ENCODE results near the gene ZNF117. TPM values are rescaled to one million over a fixed set of nuclear protein-coding genes. Genes with fewer than 3 reads are reported as not detected.
"Not testable (repeated sequence)": the region's sequence is repeated elsewhere in the genome, so short reads cannot be mapped to it uniquely, and the experiment has no call there.

The ZNF117 gene
- total and polyA plus RNA-seq, 2 donors (not counting 1 experiment from before 2014, with no cell fraction given) = 5.2 to 9.2 TPM

DNA sequence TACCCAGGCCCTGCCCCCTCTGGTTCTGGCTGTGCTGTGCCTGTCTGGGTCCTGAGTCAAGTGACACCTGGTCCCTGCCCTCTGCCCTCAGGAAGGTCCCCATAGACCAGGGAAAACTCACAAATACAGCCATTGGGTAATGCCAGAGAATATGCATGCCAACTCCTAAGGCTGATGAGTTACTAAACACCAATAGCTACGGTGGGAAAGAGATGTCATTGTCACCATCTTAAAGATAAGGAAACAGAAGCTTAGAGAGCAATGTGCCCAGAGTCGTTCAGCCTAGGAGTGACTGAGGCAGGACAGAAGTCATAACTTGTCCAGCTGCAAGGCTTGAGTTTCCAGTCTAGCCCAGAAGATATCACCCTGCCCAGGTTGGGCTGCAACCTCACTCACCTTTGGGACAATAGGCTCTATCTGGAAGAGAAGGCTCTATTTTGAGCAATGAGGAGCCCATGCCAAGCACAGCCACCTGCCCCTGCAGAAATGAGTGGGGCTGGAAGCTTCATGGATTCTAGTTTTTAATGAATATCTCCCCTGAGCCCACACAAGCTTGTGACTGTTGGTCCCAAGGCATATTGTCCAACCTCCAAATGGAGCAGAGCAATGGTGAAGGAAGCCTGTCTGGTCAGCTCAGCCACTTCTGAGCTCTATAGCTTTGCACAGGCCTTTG lies 45.2 kb downstream of the ZNF117 start:
- H3K27me3 ChIP-seq (replicated peaks in 1 of 4; ENCODE audit: control extremely low read depth in 1 of 4, control insufficient read depth in 3 of 4, insufficient read depth in 4 of 4, low read length in 3 of 4) = peaks cover 0 to 44% (median 28%) of the 10 kb centered on the region in 4 experiments
- peaks cover 40% of the 10 kb centered on the region for H3K27me3 Mint-ChIP-seq
- CTCF ChIA-PET = interaction anchor here (1.3 kb wide), 1 partner anchor 363 kb away, joined by 3 read pairs; no protein-coding TSS in a partner anchor

DNA sequence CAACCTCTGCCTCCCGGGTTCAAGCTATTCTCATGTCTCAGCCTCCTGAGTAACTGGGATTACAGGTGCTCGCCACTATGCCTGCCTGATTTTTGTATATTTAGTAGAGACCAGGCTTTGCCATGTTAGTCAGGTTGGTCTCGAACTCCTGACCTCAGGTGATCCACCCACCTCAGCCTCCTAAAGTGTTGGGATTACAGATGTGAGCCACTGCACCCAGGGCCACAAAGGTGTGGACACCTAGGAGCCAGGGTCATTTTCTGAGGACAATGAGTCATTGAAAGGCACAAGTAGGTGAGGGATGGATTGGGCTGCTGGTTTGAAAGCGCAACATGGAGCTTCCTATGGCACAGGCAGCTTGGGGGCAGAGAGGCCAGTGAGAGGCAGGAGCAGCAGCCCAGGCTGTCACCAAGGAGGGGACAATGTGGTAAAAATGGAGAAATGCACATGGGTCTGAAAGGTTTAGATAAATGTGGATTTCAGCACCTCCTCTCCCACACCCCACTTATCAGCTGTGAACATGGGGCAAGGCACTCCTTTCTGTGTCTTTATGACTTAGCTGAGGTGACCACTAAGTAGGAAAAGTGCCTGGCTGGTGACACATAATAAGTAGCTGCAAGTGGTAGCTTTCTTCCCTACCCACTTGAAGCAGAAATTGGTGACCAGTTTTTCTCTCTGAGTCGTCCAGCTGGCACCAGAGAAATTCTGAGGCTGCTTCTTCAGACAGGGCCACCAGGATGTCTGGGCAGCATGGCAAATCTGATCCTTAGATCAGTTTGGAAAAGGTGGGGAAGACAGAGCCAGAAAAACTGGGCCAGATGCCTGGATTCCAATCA lies 46.0 kb downstream of the ZNF117 start:
- H3K4me3 ChIP-seq (ENCODE audit: control extremely low read depth in 1 of 5, extremely low read depth in 1 of 5, insufficient read depth in 1 of 5, low read depth in 2 of 5, low read length in 4 of 5); ATAC-seq (ENCODE audit: low read depth); DNase-seq; POLR2A ChIA-PET; H2AFZ ChIP-seq (ENCODE audit: insufficient read depth, low read depth, low read length, poor library complexity, severe bottlenecking); H4K20me1 ChIP-seq (ENCODE audit: control insufficient read depth, insufficient read depth, low read length, poor library complexity, severe bottlenecking); H3K27ac ChIP-seq (ENCODE audit: low read length in 2 of 2); H3K79me2 ChIP-seq (ENCODE audit: control insufficient read depth, insufficient read depth, low read length); H3K4me2 ChIP-seq (replicated peaks; ENCODE audit: low read depth, low read length, poor library complexity, severe bottlenecking); H3K9me3 Mint-ChIP-seq (ENCODE audit: insufficient read depth); H3K9ac ChIP-seq (ENCODE audit: low read length); H3K36me3 ChIP-seq (replicated peaks in 1 of 2; ENCODE audit: control extremely low read depth in 1 of 2, control insufficient read depth in 1 of 2, extremely low read depth in 1 of 2, insufficient read depth in 2 of 2, low read length in 1 of 2); intact Hi-C loops (cut with micrococcal nuclease); H3K4me3 Mint-ChIP-seq; H3K27ac Mint-ChIP-seq; H3K4me1 Mint-ChIP-seq: not testable (repeated sequence)
- CTCF ChIA-PET = interaction anchor here (1.3 kb wide), 1 partner anchor 364 kb away, joined by 3 read pairs; no protein-coding TSS in a partner anchor
- H3K27me3 ChIP-seq (replicated peaks in 1 of 4; ENCODE audit: control extremely low read depth in 1 of 4, control insufficient read depth in 3 of 4, insufficient read depth in 4 of 4, low read length in 3 of 4) = peaks cover 0 to 40% (median 28%) of the 10 kb centered on the region in 4 experiments
- peaks cover 9 to 12% of the 10 kb centered on the region in 2 donors for H3K4me1 ChIP-seq (ENCODE audit: control insufficient read depth in 2 of 2, insufficient read depth in 2 of 2, low read length in 2 of 2)
- WGBS (ENCODE audit: insufficient coverage) = 100% methylated on average over 3 of the region's 5 CpGs
- peaks cover 36% of the 10 kb centered on the region for H3K27me3 Mint-ChIP-seq
- peaks cover 0 to 28% (median 0%) of the 10 kb centered on the region in 3 donors for H3K9me3 ChIP-seq (ENCODE audit: control extremely low read depth in 1 of 3, control insufficient read depth in 2 of 3, insufficient read depth in 1 of 3, low read length in 2 of 3)

More for the DNA sequence above, 45.2 kb downstream of the ZNF117 start:
- intact Hi-C loops (cut with micrococcal nuclease) = no loop called here
- no peak overlapping the region for H3K4me3 ChIP-seq (ENCODE audit: control extremely low read depth in 1 of 5, extremely low read depth in 1 of 5, insufficient read depth in 1 of 5, low read depth in 2 of 5, low read length in 4 of 5)
- no peak for ATAC-seq (ENCODE audit: low read depth)
- no peak overlapping the region for H3K9ac ChIP-seq (ENCODE audit: low read length)
- no peaks in the 10 kb centered on the region for H3K36me3 ChIP-seq (replicated peaks in 1 of 2; ENCODE audit: control extremely low read depth in 1 of 2, control insufficient read depth in 1 of 2, extremely low read depth in 1 of 2, insufficient read depth in 2 of 2, low read length in 1 of 2)
- H3K9me3 ChIP-seq (ENCODE audit: control extremely low read depth in 1 of 3, control insufficient read depth in 2 of 3, insufficient read depth in 1 of 3, low read length in 2 of 3) = peaks cover 0 to 26% (median 0%) of the 10 kb centered on the region in 3 donors
- Mint-ChIP-seq H3K27ac (no peak overlapping the region), H3K4me1 (peaks cover 4% of the 10 kb centered on the region), H3K9me3 (ENCODE audit: insufficient read depth) (no peaks in the 10 kb centered on the region), H3K4me3 (no peak overlapping the region)
- H3K27ac ChIP-seq (ENCODE audit: low read length in 2 of 2) = no peak overlapping the region
- no peak for DNase-seq
- TF ChIP-seq, protein P1, sequence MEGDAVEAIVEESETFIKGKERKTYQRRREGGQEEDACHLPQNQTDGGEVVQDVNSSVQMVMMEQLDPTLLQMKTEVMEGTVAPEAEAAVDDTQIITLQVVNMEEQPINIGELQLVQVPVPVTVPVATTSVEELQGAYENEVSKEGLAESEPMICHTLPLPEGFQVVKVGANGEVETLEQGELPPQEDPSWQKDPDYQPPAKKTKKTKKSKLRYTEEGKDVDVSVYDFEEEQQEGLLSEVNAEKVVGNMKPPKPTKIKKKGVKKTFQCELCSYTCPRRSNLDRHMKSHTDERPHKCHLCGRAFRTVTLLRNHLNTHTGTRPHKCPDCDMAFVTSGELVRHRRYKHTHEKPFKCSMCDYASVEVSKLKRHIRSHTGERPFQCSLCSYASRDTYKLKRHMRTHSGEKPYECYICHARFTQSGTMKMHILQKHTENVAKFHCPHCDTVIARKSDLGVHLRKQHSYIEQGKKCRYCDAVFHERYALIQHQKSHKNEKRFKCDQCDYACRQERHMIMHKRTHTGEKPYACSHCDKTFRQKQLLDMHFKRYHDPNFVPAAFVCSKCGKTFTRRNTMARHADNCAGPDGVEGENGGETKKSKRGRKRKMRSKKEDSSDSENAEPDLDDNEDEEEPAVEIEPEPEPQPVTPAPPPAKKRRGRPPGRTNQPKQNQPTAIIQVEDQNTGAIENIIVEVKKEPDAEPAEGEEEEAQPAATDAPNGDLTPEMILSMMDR (IDR thresholded peaks at IDR 0.05) = no peak
- TF ChIP-seq EZH2 (IDR thresholded peaks at IDR 0.05; ENCODE audit: borderline replicate concordance, insufficient read depth, low read depth, low read length, poor library complexity, severe bottlenecking) = no peak
- WGBS (ENCODE audit: insufficient coverage) = 61% methylated on average over 2 of the region's 2 CpGs
- no peak overlapping the region for H2AFZ ChIP-seq (ENCODE audit: insufficient read depth, low read depth, low read length, poor library complexity, severe bottlenecking)
- POLR2A ChIA-PET = no interaction called here
- peaks cover 9 to 12% of the 10 kb centered on the region in 2 donors for H3K4me1 ChIP-seq (ENCODE audit: control insufficient read depth in 2 of 2, insufficient read depth in 2 of 2, low read length in 2 of 2)
- no peaks in the 10 kb centered on the region for H4K20me1 ChIP-seq (ENCODE audit: control insufficient read depth, insufficient read depth, low read length, poor library complexity, severe bottlenecking)
- no peak overlapping the region for H3K4me2 ChIP-seq (replicated peaks; ENCODE audit: low read depth, low read length, poor library complexity, severe bottlenecking)
- H3K79me2 ChIP-seq (ENCODE audit: control insufficient read depth, insufficient read depth, low read length) = no peaks in the 10 kb centered on the region

DNA sequence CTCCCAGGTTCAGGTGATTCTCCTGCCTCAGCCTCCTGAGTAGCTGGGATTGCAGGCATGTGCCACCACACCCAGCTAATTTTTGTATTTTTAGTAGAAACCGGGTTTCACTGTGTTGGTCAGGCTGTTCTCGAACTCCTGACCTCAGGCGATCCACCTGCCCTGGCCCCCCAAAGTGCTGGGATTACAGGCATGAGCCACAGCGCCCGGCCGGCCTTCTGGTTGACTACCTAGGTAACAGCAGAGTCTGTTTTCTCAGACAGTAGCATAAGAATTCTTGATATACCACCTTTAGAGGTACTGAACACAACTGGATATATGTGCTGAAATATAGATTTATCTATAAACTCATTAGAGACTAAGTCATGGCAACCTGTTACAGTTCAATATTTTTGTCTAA lies 50.8 kb downstream of the ZNF117 start:
- intact Hi-C loops (cut with micrococcal nuclease); H3K27ac Mint-ChIP-seq; DNase-seq; H3K4me1 ChIP-seq (ENCODE audit: control insufficient read depth in 2 of 2, insufficient read depth in 2 of 2, low read length in 2 of 2); H3K36me3 ChIP-seq (replicated peaks in 1 of 2; ENCODE audit: control extremely low read depth in 1 of 2, control insufficient read depth in 1 of 2, extremely low read depth in 1 of 2, insufficient read depth in 2 of 2, low read length in 1 of 2); H3K9ac ChIP-seq (ENCODE audit: low read length); POLR2A ChIA-PET; H3K79me2 ChIP-seq (ENCODE audit: control insufficient read depth, insufficient read depth, low read length); H3K4me3 Mint-ChIP-seq; H3K4me3 ChIP-seq (ENCODE audit: control extremely low read depth in 1 of 5, extremely low read depth in 1 of 5, insufficient read depth in 1 of 5, low read depth in 2 of 5, low read length in 4 of 5); H3K27me3 Mint-ChIP-seq; H3K27me3 ChIP-seq (replicated peaks in 1 of 4; ENCODE audit: control extremely low read depth in 1 of 4, control insufficient read depth in 3 of 4, insufficient read depth in 4 of 4, low read length in 3 of 4); H2AFZ ChIP-seq (ENCODE audit: insufficient read depth, low read depth, low read length, poor library complexity, severe bottlenecking); H4K20me1 ChIP-seq (ENCODE audit: control insufficient read depth, insufficient read depth, low read length, poor library complexity, severe bottlenecking); H3K4me1 Mint-ChIP-seq; ATAC-seq (ENCODE audit: low read depth); H3K9me3 Mint-ChIP-seq (ENCODE audit: insufficient read depth); H3K27ac ChIP-seq (ENCODE audit: low read length in 2 of 2); H3K4me2 ChIP-seq (replicated peaks; ENCODE audit: low read depth, low read length, poor library complexity, severe bottlenecking): not testable (repeated sequence)
- WGBS (ENCODE audit: insufficient coverage) = 92% methylated on average over 3 of the region's 6 CpGs
- H3K9me3 ChIP-seq (ENCODE audit: control extremely low read depth in 1 of 3, control insufficient read depth in 2 of 3, insufficient read depth in 1 of 3, low read length in 2 of 3) = peaks cover 2 to 24% (median 3%) of the 10 kb centered on the region in 3 donors
- CTCF ChIA-PET = interaction anchor here (1.2 kb wide), 1 partner anchor 11 kb away, joined by 3 read pairs; no protein-coding TSS in a partner anchor
